Right kidney (tissue), 1 donor: ENCODE measurements around the gene GPR137.
A peak's percentile ranks its signal among the peaks of the same experiment; 100 is the strongest.
"Not testable (repeated sequence)": the region's sequence is repeated elsewhere in the genome, so short reads cannot be mapped to it uniquely, and the experiment has no call there.

Experiments
- DNase-seq: peaks from one replicate; pipeline ENCODE4 v3.0.0-alpha.2; 2016

GPR137 gene

GRCh38 chr11:64303109-64304031 is 17.7 kb downstream of the GPR137 start:
- no peak for DNase-seq

GRCh38 chr11:64304032-64304315 is 18.3 kb downstream of the GPR137 start:
- DNase-seq = no peak

DNA sequence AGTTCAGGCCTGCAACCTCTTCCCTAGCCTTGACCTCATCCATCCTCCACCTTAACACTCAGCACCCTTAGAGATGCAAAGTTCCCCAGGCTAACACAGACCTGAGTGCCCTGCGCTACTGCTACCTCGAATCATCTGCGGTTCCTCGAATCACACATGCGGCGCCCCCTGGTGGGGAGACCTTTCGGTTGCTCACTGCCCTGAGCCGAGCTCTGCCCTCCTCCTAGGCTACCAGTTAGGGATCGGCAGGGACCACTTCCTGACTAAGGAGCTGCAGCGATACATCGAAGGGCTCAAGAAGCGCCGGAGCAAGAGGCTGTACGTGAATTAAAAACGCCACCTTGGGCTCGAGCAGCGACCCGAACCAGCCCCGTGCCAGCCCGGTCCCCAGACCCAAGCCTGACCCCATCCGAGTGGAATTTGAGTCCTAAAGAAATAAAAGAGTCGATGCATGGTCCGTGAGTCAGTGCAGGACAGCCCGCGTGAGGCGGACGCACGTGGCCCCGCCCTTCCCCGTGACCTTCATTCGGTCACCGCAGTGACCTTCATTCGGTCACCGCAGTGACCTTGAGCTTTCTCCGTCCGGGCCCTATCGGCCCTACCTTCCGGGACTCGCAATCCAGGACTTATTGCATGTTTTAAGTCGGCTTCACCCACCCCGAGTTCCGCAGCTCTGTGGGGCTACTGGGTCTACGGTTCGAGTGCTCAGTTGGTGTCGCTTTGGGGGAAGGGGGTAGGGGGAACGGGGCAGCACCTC is 18.8 kb downstream of the GPR137 start:
- peak; percentile 87 for DNase-seq

GRCh38 chr11:64305075-64305690 is 19.5 kb downstream of the GPR137 start, which contains the start of gene ESRRA:
TSS of gene ESRRA (plus strand) at chr11:64305524. CDS start at chr11:64307180, 1,656 bp downstream.
- DNase-seq = peak; percentile 94

GRCh38 chr11:64305691-64306562 is 20.3 kb downstream of the GPR137 start:
- peak; percentile 76 for DNase-seq

DNA sequence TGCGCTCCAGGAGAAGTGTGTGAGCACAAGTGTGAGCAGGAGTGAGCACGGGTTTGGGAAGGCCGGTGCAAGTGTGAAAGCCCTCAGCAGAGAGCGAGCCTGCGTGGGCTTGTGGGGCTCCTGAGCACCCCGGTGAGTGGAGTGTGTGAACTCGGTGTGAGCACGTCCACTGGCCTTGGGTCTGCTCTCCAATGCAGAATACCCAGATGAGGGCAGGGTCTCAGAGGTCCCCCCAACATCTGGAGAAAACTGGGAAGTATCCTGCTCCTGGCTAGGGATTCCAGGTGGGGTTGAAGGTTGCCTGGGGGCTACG is 20.9 kb downstream of the GPR137 start:
- DNase-seq = no peak

DNA sequence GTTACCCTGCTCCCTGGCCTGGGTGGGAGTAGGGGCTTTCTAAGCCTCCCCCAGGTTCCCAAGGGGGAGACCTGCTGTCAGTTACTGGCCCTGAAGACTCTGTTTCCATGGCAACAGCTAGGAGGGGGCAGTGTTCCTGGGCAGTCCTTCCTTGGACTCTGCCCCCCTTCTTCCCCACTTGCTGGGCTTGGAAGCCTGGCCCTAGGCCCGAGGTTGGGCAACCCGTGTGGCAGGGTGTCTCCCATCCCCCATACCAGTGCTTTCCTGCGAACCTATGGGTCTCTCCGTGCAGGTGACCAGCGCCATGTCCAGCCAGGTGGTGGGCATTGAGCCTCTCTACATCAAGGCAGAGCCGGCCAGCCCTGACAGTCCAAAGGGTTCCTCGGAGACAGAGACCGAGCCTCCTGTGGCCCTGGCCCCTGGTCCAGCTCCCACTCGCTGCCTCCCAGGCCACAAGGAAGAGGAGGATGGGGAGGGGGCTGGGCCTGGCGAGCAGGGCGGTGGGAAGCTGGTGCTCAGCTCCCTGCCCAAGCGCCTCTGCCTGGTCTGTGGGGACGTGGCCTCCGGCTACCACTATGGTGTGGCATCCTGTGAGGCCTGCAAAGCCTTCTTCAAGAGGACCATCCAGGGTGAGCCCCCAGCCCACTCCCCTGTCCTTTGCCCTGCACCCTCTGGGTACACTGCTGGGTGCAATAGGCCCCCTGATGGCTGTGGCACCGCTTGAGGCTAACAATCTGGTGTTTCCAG is 21.4 kb downstream of the GPR137 start:
- peak; percentile 47 for DNase-seq

DNA sequence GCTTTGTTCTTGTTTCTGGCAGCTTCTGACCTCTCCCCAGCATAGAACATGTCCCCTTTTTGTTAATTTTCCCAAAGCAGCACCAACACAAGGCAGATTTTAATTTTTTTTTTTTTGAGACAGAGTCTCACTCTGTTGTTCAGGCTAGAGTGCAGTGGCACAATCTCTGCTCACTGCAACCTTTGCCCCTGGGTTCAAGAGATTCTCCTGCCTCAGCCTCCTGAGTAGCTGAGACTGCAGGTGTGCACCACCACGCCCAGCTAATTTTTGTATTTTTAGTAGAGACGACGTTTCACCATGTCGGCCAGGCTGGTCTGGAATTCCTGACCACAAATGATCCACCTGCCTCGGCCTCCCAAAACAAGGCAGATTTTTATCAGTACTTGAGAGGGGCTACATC is 22.1 kb downstream of the GPR137 start:
- DNase-seq = not testable (repeated sequence)

DNA sequence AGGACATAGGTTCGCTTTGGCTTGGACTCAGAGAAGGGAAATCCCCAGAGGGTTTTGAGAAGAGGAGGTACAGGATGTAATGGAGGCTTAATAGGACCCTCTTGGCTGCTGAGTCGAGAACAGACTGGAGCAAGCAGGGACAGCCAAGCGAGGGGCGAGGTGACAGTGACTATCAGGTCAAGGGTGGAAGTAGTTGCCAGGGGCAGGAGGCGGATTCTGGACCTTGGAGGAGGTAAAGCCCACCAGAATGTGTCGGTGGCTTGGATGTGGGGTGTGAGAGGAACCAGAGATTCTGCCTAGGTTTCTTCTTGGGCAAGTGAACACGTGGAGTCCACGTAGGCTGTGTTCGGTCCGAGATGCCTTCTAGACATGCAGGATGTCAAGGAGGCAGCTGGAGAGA is 27.3 kb downstream of the GPR137 start:
- DNase-seq = no peak

DNA sequence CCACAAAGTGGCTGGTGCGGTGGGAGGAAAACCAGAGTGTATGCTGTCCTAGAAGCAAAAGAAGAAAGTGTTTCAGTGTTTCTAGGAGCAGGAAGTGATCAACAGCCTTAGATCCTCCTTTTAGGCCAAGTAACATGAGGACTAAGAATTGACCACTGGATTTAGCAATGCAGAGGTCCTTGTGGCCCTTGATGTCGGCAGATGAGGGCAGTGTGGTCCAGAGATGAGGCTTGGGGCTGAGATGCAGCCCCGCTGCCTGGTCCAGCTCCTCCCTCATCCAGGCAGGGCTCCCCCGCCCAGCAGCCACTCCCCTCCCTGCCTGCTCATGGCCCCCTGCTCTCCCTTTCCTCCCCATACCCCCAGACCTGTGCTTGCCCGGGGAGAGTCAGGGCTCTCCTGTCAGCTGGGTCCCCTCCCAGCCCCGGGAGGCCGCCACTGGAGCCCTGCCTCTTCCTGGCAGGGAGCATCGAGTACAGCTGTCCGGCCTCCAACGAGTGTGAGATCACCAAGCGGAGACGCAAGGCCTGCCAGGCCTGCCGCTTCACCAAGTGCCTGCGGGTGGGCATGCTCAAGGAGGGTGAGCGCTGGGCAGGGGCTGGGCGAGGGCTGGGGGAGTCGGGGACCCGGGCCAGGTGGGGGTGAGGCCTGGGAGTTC is 28.0 kb downstream of the GPR137 start:
- no peak for DNase-seq

GRCh38 chr11:64314146-64314804 is 28.6 kb downstream of the GPR137 start:
- DNase-seq = no peak

DNA sequence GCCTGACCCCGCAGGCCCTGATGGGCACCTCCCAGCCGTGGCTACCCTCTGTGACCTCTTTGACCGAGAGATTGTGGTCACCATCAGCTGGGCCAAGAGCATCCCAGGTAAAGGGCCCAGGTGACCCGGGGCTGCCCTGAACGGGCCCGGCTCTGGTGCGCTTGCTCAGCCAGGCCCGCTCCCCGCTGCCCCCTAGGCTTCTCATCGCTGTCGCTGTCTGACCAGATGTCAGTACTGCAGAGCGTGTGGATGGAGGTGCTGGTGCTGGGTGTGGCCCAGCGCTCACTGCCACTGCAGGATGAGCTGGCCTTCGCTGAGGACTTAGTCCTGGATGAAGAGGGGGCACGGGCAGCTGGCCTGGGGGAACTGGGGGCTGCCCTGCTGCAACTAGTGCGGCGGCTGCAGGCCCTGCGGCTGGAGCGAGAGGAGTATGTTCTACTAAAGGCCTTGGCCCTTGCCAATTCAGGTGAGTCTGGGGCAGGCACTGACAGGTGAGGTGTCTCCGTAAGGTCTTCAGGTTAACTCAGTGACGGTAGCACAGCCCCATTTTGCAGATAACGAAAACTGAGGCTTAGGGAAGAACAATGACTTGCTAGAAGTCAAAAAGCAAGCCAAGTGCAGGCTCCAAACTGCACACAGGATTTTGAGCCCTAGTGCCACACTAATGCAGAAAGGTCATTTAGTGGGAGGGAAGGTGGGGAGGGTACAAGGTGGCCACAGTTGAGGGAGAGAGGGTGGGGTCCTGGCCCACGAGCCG is 29.3 kb downstream of the GPR137 start:
- DNase-seq = no peak

DNA sequence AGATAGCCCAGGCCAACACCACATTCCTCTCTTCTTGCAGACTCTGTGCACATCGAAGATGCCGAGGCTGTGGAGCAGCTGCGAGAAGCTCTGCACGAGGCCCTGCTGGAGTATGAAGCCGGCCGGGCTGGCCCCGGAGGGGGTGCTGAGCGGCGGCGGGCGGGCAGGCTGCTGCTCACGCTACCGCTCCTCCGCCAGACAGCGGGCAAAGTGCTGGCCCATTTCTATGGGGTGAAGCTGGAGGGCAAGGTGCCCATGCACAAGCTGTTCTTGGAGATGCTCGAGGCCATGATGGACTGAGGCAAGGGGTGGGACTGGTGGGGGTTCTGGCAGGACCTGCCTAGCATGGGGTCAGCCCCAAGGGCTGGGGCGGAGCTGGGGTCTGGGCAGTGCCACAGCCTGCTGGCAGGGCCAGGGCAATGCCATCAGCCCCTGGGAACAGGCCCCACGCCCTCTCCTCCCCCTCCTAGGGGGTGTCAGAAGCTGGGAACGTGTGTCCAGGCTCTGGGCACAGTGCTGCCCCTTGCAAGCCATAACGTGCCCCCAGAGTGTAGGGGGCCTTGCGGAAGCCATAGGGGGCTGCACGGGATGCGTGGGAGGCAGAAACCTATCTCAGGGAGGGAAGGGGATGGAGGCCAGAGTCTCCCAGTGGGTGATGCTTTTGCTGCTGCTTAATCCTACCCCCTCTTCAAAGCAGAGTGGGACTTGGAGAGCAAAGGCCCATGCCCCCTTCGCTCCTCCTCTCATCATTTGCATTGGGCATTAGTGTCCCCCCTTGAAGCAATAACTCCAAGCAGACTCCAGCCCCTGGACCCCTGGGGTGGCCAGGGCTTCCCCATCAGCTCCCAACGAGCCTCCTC is 30.2 kb downstream of the GPR137 start:
- DNase-seq = not testable (repeated sequence)

- DNase-seq = no peak
These were observed 31.1 kb downstream of the GPR137 start for GRCh38 chr11:64316672-64317324.

- no peak for DNase-seq
These were observed 31.8 kb downstream of the GPR137 start, which contains the start of gene TRMT112 for GRCh38 chr11:64317325-64317960. TSS of gene TRMT112 (minus strand) at chr11:64317559. CDS start at chr11:64317526, 33 bp downstream.

- peak; percentile 92 for DNase-seq
These were observed 32.5 kb downstream of the GPR137 start, which contains the start of gene PRDX5 for GRCh38 chr11:64317961-64318765. TSS of gene PRDX5 (plus strand) at chr11:64318121. CDS start at chr11:64318216, 95 bp downstream.
